Neural cell (in vitro differentiated cells): ENCODE results near the gene LENG9.

Experiments
- CTCF ChIP-seq: fragments of 450-650 bp; IDR thresholded peaks from 2 replicates; pipeline ENCODE4 v1.5.1; 2014; ENCODE audit warnings: antibody characterized with exemption, mild to moderate bottlenecking, moderate library complexity; ENCODE audit not compliant: poor library complexity, severe bottlenecking
- EP300 ChIP-seq: fragments of 450-650 bp; conservative IDR thresholded peaks from 2 replicates; pipeline ENCODE4 v1.6.1; 2014; ENCODE audit warnings: antibody characterized with exemption, mild to moderate bottlenecking, moderate library complexity; ENCODE audit not compliant: poor library complexity, severe bottlenecking
- EZH2 ChIP-seq: fragments of 200-600, 300-800 bp; shearing (Covaris generic), sonication (generic); IDR thresholded peaks from 2 replicates; pipeline ENCODE4 v1.6.1; 2014; ENCODE audit warnings: antibody characterized with exemption, low read length, borderline replicate concordance, mild to moderate bottlenecking; ENCODE audit not compliant: insufficient read depth, poor library complexity, severe bottlenecking
- MXI1 ChIP-seq: fragments of 450-650 bp; conservative IDR thresholded peaks from 2 replicates; pipeline ENCODE4 v1.6.1; 2014; ENCODE audit warnings: antibody characterized with exemption, mild to moderate bottlenecking; ENCODE audit not compliant: poor library complexity, severe bottlenecking
- POLR2AphosphoS5 ChIP-seq: IDR thresholded peaks from 2 replicates; pipeline ENCODE4 v1.6.1; 2012
- REST ChIP-seq: IDR thresholded peaks from 2 replicates; pipeline ENCODE4 v1.6.1; 2012; ENCODE audit warnings: borderline replicate concordance
- SMC3 ChIP-seq: fragments of 450-650 bp; conservative IDR thresholded peaks from 2 replicates; pipeline ENCODE4 v1.6.1; 2014; ENCODE audit warnings: antibody characterized with exemption, mild to moderate bottlenecking, moderate library complexity; ENCODE audit not compliant: poor library complexity
- TAF1 ChIP-seq: IDR thresholded peaks from 2 replicates; pipeline ENCODE4 v1.6.1; 2012; ENCODE audit warnings: low read depth

- TF ChIP-seq CTCF, result no peak
- TF ChIP-seq SMC3, result no peak
- no peak for TF ChIP-seq TAF1
- no peak for TF ChIP-seq EZH2
- no peak for TF ChIP-seq POLR2AphosphoS5
- TF ChIP-seq EP300, result no peak
- no peak for TF ChIP-seq REST
- no peak for TF ChIP-seq MXI1
Observed at GRCh38 chr19:54431255-54431838, 32.2 kb downstream of the LENG9 start.
